Ishikawa (cell line): ENCODE measurements around the gene ANXA2R.

ENCODE experiments used
- CEBPB ChIP-seq: IDR thresholded peaks from 2 replicates; pipeline ENCODE4 v1.6.1; 2012
- CREB1 ChIP-seq: IDR thresholded peaks from 2 replicates; pipeline ENCODE4 v1.6.1; 2012; ENCODE audit warnings: low read depth
- EGR1 ChIP-seq: IDR thresholded peaks from 2 replicates; pipeline ENCODE4 v1.6.1; 2012
- EP300 ChIP-seq: IDR thresholded peaks from 2 replicates; pipeline ENCODE4 v1.6.1; 2012; ENCODE audit warnings: borderline replicate concordance
- FOXM1 ChIP-seq: IDR thresholded peaks from 2 replicates; pipeline ENCODE4 v1.6.1; 2012; ENCODE audit warnings: low read depth, borderline replicate concordance
- NFIC ChIP-seq: IDR thresholded peaks from 2 replicates; pipeline ENCODE4 v1.6.1; 2012
- RAD21 ChIP-seq: IDR thresholded peaks from 2 replicates; pipeline ENCODE4 v1.6.1; 2012; ENCODE audit warnings: low read depth
- TAF1 ChIP-seq: IDR thresholded peaks from 2 replicates; pipeline ENCODE4 v1.6.1; 2012; ENCODE audit warnings: low read depth, mild to moderate bottlenecking
- TCF12 ChIP-seq: IDR thresholded peaks from 2 replicates; pipeline ENCODE4 v1.6.1; 2012; ENCODE audit warnings: low read depth
- TEAD4 ChIP-seq: IDR thresholded peaks from 2 replicates; pipeline ENCODE4 v1.6.1; 2012
- YY1 ChIP-seq: IDR thresholded peaks from 2 replicates; pipeline ENCODE4 v1.6.1; 2012; ENCODE audit warnings: low read depth
- ZBTB7A ChIP-seq: IDR thresholded peaks from 2 replicates; pipeline ENCODE4 v1.6.1; 2012; ENCODE audit warnings: low read depth
- TF ChIP-seq, protein P1 (sequence below): IDR thresholded peaks from 2 replicates; pipeline ENCODE4 v1.6.1; 2012
- TF ChIP-seq, protein P2 (sequence below): IDR thresholded peaks from 2 replicates; pipeline ENCODE4 v1.6.1; 2012; ENCODE audit warnings: low read depth, mild to moderate bottlenecking
- TF ChIP-seq, protein P3 (sequence below): IDR thresholded peaks from 2 replicates; pipeline ENCODE4 v1.6.1; 2012

ANXA2R gene

DNA sequence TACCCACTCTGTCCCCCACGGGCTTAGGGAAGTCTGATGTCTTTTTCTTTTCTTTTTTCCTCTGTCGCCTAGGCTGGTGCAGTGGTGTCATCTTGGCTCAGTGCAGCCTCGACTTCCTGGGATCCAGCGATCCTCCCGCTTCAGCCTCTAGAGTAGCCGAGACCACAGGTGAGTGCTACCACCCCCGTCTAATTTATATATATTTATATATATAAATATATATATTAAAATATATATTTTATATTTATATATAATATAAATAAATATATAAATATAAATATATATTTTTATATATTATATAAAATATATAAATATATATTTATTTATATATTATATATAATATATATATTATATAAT lies 3.3 kb upstream of the ANXA2R start:
- TF ChIP-seq ZBTB7A (no peak), CEBPB (0 out of 2 replicates have a peak, but pooled peaks have one; percentile 0)

DNA sequence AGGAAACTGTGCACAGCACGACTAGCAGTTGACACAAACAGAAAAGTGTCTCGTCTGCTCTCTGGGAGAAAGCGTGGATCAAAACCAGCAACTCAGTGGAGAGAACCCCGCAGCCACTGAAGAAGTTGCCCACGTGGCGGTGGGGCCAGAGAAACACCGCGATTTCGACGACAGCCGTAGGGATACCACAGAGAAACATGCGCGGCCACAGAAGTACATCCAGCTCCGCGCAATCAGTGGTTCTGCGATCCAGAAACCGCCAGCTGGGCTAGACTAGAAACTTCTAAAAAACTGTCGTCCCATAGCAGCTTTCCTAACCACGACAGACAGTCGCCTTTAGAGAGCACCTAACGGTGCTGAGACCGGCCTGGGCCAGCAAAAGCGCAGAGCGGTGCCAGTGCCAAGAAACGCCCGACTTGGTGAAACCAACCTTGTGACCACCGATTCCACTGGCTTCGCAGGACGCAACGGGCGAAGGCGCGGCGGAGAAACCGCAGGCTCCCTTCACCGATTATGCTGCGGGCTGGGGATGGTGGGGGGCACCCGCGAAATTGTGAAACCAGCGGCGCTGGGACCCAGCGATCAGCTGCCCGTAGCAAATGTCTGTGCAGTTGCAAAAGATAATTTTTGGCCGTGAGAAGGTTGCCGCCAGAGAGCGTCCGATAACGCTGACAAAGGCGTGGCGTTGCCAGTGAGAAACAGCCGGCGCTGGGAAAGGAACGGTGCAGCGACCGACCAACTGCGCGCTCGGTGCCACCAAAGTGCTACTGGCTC lies 2.7 kb upstream of the ANXA2R start:
- TF ChIP-seq, protein P1, sequence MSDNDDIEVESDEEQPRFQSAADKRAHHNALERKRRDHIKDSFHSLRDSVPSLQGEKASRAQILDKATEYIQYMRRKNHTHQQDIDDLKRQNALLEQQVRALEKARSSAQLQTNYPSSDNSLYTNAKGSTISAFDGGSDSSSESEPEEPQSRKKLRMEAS = peak; percentile 99
- TF ChIP-seq CREB1 = no peak
- TF ChIP-seq NFIC = 0 out of 2 replicates have a peak, but pooled peaks have one; percentile 10
- no peak; the same call in 1 of the 2 replicates for TF ChIP-seq TAF1
- TF ChIP-seq TCF12 = peak; percentile 38; the same call in 1 of the 2 replicates
- TF ChIP-seq CEBPB = peak; percentile 1; the same call in 1 of the 2 replicates
- TF ChIP-seq EP300 = no peak

DNA sequence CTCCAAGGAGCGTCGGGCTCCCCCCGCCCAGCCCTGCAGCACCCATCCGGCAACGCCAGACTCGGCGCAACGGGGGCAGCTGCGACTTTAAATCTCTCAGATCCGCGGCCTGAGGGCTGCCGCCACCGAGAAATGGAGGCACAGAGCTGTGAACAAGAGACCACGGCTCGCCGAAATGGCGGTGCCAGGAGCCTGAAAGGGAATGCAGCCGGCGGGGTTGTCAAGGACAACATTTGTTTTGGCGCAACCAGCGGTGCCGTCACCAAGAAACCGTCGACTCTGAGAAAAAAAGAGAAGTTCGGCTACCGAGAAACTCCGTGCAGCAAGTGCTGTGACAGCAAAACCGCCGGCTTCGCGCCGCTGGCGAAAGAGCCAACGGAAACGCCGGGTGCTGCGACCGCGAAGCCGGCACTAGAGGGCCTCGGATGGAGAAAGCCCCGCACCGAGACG lies 2.1 kb upstream of the ANXA2R start:
- TF ChIP-seq NFIC (0 out of 2 replicates have a peak, but pooled peaks have one; percentile 4), ZBTB7A (no peak), EGR1 (no peak), CREB1 (no peak), YY1 (peak; percentile 2; the same call in 1 of the 2 replicates), RAD21 (no peak)
- TF ChIP-seq, protein P1 = no peak

DNA sequence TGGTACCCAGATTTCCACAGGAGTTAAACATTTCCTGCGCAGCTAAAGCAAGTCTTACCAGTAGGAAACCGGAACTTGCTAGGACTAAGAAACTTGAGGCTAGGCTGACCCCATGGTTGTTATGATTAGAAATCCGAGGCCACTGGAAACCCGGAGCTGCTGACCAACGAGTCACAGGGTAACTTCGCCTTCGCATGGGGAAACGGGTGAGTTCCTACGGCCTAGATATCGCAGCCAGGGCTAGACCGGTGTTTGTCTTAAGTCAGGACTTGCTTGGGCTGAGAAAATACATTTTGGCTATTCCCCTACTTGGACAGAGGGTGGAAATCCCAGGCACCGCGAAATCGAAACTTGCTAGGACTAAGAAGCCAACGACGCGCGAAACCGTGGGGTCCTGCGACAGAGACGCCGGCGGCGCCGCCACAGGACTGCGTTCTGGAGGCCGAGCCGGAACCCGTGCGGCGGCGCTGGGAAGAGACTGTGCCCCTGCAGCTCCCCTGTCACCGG lies 1.6 kb upstream of the ANXA2R start:
- no peak for TF ChIP-seq CREB1
- TF ChIP-seq, protein P1 = peak; percentile 20; the same call in 1 of the 2 replicates

DNA sequence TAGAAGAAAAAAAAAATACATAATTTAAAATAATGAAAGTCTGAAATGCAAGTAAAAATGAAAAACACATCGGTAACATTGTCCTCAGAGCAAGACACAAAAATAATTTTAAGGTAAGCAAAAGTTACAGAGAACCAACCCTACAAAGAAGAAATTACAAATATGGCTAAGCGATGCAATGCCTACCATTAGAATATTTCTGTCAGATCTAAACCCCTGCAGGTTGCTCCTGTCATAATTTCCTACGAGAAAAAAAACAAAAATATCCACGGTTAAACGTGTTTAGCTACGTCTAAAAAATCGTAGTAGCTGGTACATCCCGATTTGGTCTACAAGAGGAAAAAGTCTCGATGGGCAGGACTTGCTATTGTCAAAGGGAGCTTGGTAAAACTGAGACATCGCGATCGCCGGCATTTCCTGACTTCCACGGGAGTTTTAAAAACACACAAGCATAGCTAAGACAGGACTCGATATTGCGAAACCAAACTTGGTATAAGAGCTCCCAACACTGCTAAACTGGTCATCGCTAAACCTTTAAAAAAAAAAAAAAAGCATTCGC lies 1.1 kb upstream of the ANXA2R start:
- no peak for TF ChIP-seq EGR1
- peak; percentile 80 for TF ChIP-seq CEBPB

DNA sequence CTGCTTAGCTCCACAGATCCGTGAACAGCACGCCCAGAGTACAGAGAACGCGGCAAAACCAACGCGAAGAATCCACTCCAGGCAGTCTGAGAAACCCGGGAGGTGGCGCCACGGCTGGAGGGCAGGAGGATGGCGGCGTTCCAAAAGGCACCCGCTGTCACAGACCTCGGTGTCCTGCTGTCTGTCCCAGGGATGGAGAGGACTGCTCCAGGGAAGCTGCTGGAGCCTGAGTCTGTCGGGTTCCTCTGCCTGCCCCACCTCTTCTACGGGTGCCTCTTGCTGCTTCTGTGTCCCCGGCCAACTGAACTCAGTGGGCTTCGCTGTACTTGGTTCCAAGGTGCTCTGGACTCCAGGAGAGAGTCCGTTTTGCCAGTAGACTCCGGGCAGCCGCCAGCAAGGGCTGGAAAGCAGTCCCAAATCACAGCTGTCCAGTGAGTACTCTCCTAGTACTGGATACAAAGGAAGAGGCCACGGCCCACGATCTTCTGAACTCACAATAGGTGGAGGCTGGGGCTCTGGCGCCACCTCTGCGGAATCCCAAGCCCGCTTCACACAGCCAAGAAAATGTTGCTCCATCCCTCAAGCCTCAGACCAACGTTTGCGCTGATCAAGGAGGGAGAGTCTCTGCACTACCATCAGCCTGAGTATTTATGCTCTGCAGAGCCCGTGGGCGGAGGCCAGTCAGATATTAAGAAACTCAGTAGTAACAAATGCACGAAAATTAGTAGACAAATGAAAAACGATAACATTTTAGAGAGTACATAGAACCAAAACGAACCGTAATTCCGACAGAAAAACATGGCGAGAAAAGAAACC lies 440 bp downstream of the ANXA2R start:
- TF ChIP-seq, protein P2, sequence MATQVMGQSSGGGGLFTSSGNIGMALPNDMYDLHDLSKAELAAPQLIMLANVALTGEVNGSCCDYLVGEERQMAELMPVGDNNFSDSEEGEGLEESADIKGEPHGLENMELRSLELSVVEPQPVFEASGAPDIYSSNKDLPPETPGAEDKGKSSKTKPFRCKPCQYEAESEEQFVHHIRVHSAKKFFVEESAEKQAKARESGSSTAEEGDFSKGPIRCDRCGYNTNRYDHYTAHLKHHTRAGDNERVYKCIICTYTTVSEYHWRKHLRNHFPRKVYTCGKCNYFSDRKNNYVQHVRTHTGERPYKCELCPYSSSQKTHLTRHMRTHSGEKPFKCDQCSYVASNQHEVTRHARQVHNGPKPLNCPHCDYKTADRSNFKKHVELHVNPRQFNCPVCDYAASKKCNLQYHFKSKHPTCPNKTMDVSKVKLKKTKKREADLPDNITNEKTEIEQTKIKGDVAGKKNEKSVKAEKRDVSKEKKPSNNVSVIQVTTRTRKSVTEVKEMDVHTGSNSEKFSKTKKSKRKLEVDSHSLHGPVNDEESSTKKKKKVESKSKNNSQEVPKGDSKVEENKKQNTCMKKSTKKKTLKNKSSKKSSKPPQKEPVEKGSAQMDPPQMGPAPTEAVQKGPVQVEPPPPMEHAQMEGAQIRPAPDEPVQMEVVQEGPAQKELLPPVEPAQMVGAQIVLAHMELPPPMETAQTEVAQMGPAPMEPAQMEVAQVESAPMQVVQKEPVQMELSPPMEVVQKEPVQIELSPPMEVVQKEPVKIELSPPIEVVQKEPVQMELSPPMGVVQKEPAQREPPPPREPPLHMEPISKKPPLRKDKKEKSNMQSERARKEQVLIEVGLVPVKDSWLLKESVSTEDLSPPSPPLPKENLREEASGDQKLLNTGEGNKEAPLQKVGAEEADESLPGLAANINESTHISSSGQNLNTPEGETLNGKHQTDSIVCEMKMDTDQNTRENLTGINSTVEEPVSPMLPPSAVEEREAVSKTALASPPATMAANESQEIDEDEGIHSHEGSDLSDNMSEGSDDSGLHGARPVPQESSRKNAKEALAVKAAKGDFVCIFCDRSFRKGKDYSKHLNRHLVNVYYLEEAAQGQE = no peak
- TF ChIP-seq TCF12 (no peak), RAD21 (peak; percentile 38; the same call in 1 of the 2 replicates), EP300 (no peak; the same call in 1 of the 2 replicates), EGR1 (no peak), FOXM1 (no peak), CEBPB (no peak), ZBTB7A (no peak), TAF1 (no peak; the same call in 1 of the 2 replicates), CREB1 (no peak), YY1 (no peak), NFIC (peak; percentile 54; the same call in 1 of the 2 replicates), TEAD4 (peak; percentile 21; the same call in 1 of the 2 replicates)
- TF ChIP-seq, protein P3, sequence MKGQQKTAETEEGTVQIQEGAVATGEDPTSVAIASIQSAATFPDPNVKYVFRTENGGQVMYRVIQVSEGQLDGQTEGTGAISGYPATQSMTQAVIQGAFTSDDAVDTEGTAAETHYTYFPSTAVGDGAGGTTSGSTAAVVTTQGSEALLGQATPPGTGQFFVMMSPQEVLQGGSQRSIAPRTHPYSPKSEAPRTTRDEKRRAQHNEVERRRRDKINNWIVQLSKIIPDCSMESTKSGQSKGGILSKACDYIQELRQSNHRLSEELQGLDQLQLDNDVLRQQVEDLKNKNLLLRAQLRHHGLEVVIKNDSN = no peak

DNA sequence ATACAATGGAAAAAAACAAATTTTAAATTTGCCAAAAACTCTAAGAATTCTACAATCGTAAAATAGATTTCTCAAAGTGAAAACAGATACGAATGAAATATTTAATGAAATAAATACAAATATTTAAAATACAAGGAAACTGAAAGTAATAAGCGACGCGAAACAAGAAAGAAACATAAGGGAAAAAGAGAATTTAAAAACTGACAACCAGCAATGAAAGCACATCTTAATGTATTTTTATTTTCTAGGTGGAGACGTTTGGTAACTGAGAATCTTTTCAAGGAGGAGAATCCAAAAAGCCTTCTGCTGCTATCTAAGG lies 1.0 kb downstream of the ANXA2R start:
- TF ChIP-seq TEAD4 (no peak), CEBPB (no peak), TAF1 (no peak)
- TF ChIP-seq, protein P3 = no peak
- TF ChIP-seq, protein P2 = no peak
